C4-2B (cell line): Measurements from ENCODE around the gene MRPL44.

ENCODE experiments used
- CTCF ChIP-seq: fragments of 450-650 bp; conservative IDR thresholded peaks from 2 replicates; pipeline ENCODE4 v1.5.1; 2017; ENCODE audit warnings: mild to moderate bottlenecking
- ZFX ChIP-seq: fragments of 450-650 bp; IDR thresholded peaks from 2 replicates; pipeline ENCODE4 v1.6.1; 2017

- TF ChIP-seq CTCF: peak; percentile 90
- TF ChIP-seq ZFX: no peak
Observed at GRCh38 chr2:223970343-223971128, 13.3 kb downstream of the MRPL44 start.
